ENCODE results near the gene AUTS2.
"Not testable (repeated sequence)": the region's sequence is repeated elsewhere in the genome, so short reads cannot be mapped to it uniquely, and the experiment has no call there.

AUTS2 gene

GRCh38 chr7:70728872-70729552 lies 1130.7 kb downstream of the AUTS2 start:
- no peak overlapping the region for H3K4me3 Mint-ChIP-seq
- H3K36me3 Mint-ChIP-seq (ENCODE audit: low read depth): no peaks in the 10 kb centered on the region
- H3K9me3 Mint-ChIP-seq: peaks cover 5% of the 10 kb centered on the region
- H3K27me3 Mint-ChIP-seq: no peaks in the 10 kb centered on the region
- H3K4me1 Mint-ChIP-seq (ENCODE audit: low read depth): peaks cover 10% of the 10 kb centered on the region
- H3K27ac Mint-ChIP-seq: no peak overlapping the region
- DNase-seq: no peak

GRCh38 chr7:70729553-70730157 lies 1131.4 kb downstream of the AUTS2 start:
- H3K27ac Mint-ChIP-seq: not testable (repeated sequence)

GRCh38 chr7:70730451-70731110 lies 1132.3 kb downstream of the AUTS2 start:
- H3K27me3 Mint-ChIP-seq: no peaks in the 10 kb centered on the region
- peaks cover 18% of the 10 kb centered on the region for H3K4me1 Mint-ChIP-seq (ENCODE audit: low read depth)
- no peaks in the 10 kb centered on the region for H3K36me3 Mint-ChIP-seq (ENCODE audit: low read depth)
- DNase-seq: no peak
- H3K9me3 Mint-ChIP-seq: peaks cover 5% of the 10 kb centered on the region
- H3K4me3 Mint-ChIP-seq: no peak overlapping the region
- no peak overlapping the region for H3K27ac Mint-ChIP-seq

More at GRCh38 chr7:70729553-70730157, 1131.4 kb downstream of the AUTS2 start:
- H3K4me3 Mint-ChIP-seq; DNase-seq; H3K36me3 Mint-ChIP-seq (ENCODE audit: low read depth); H3K9me3 Mint-ChIP-seq; H3K27me3 Mint-ChIP-seq: not testable (repeated sequence)
- peaks cover 14% of the 10 kb centered on the region for H3K4me1 Mint-ChIP-seq (ENCODE audit: low read depth)

GRCh38 chr7:70733090-70733489 lies 1134.8 kb downstream of the AUTS2 start:
- peaks cover 5% of the 10 kb centered on the region for H3K9me3 Mint-ChIP-seq
- H3K27me3 Mint-ChIP-seq: no peaks in the 10 kb centered on the region
- H3K4me3 Mint-ChIP-seq: no peak overlapping the region
- no peaks in the 10 kb centered on the region for H3K36me3 Mint-ChIP-seq (ENCODE audit: low read depth)
- no peak for DNase-seq
- H3K27ac Mint-ChIP-seq: no peak overlapping the region
- peaks cover 35% of the 10 kb centered on the region for H3K4me1 Mint-ChIP-seq (ENCODE audit: low read depth)

GRCh38 chr7:70734411-70734810 lies 1136.1 kb downstream of the AUTS2 start:
- no peak for DNase-seq
- H3K9me3 Mint-ChIP-seq: peaks cover 5% of the 10 kb centered on the region
- peaks cover 34% of the 10 kb centered on the region for H3K4me1 Mint-ChIP-seq (ENCODE audit: low read depth)
- no peaks in the 10 kb centered on the region for H3K36me3 Mint-ChIP-seq (ENCODE audit: low read depth)
- no peaks in the 10 kb centered on the region for H3K27me3 Mint-ChIP-seq
- H3K4me3 Mint-ChIP-seq: no peak overlapping the region
- no peak overlapping the region for H3K27ac Mint-ChIP-seq

GRCh38 chr7:70735313-70735712 lies 1137.0 kb downstream of the AUTS2 start:
- peaks cover 3% of the 10 kb centered on the region for H3K9me3 Mint-ChIP-seq
- no peak overlapping the region for H3K27ac Mint-ChIP-seq

GRCh38 chr7:70736715-70737460 lies 1138.6 kb downstream of the AUTS2 start:
- H3K36me3 Mint-ChIP-seq (ENCODE audit: low read depth): no peaks in the 10 kb centered on the region
- no peak for DNase-seq
- H3K27ac Mint-ChIP-seq: no peak overlapping the region
- peaks cover 36% of the 10 kb centered on the region for H3K4me1 Mint-ChIP-seq (ENCODE audit: low read depth)
- H3K9me3 Mint-ChIP-seq: no peaks in the 10 kb centered on the region
- H3K27me3 Mint-ChIP-seq: no peaks in the 10 kb centered on the region
- no peak overlapping the region for H3K4me3 Mint-ChIP-seq

More at GRCh38 chr7:70735313-70735712, 1137.0 kb downstream of the AUTS2 start:
- Mint-ChIP-seq H3K4me1 (ENCODE audit: low read depth) (peaks cover 36% of the 10 kb centered on the region), H3K4me3 (no peak overlapping the region), H3K36me3 (ENCODE audit: low read depth) (no peaks in the 10 kb centered on the region), H3K27me3 (no peaks in the 10 kb centered on the region)
- no peak for DNase-seq

- H3K36me3 Mint-ChIP-seq (ENCODE audit: low read depth): no peaks in the 10 kb centered on the region
- H3K4me3 Mint-ChIP-seq: no peak overlapping the region
- no peaks in the 10 kb centered on the region for H3K9me3 Mint-ChIP-seq
- peaks cover 36% of the 10 kb centered on the region for H3K4me1 Mint-ChIP-seq (ENCODE audit: low read depth)
- no peak for DNase-seq
- no peak overlapping the region for H3K27ac Mint-ChIP-seq
- H3K27me3 Mint-ChIP-seq: no peaks in the 10 kb centered on the region
These were observed 1140.0 kb downstream of the AUTS2 start for GRCh38 chr7:70738151-70738885.

- no peak overlapping the region for H3K4me3 Mint-ChIP-seq
- DNase-seq: no peak
- no peaks in the 10 kb centered on the region for H3K27me3 Mint-ChIP-seq
- H3K36me3 Mint-ChIP-seq (ENCODE audit: low read depth): no peaks in the 10 kb centered on the region
- no peaks in the 10 kb centered on the region for H3K9me3 Mint-ChIP-seq
- H3K27ac Mint-ChIP-seq: no peak overlapping the region
- peaks cover 37% of the 10 kb centered on the region for H3K4me1 Mint-ChIP-seq (ENCODE audit: low read depth)
These were observed 1141.5 kb downstream of the AUTS2 start for GRCh38 chr7:70739646-70740210.

- H3K9me3 Mint-ChIP-seq: no peaks in the 10 kb centered on the region
- H3K4me3 Mint-ChIP-seq: no peak overlapping the region
- H3K36me3 Mint-ChIP-seq (ENCODE audit: low read depth): no peaks in the 10 kb centered on the region
- DNase-seq: no peak
- peaks cover 24% of the 10 kb centered on the region for H3K4me1 Mint-ChIP-seq (ENCODE audit: low read depth)
- H3K27ac Mint-ChIP-seq: no peak overlapping the region
- H3K27me3 Mint-ChIP-seq: no peaks in the 10 kb centered on the region
These were observed 1143.4 kb downstream of the AUTS2 start for GRCh38 chr7:70741666-70742065.

GRCh38 chr7:70743531-70744325 lies 1145.5 kb downstream of the AUTS2 start:
- Mint-ChIP-seq H3K27ac (no peak overlapping the region), H3K4me1 (ENCODE audit: low read depth) (peaks cover 7% of the 10 kb centered on the region), H3K27me3 (no peaks in the 10 kb centered on the region), H3K9me3 (no peaks in the 10 kb centered on the region), H3K36me3 (ENCODE audit: low read depth) (no peaks in the 10 kb centered on the region), H3K4me3 (no peak overlapping the region)
- no peak for DNase-seq

- no peaks in the 10 kb centered on the region for H3K9me3 Mint-ChIP-seq
- H3K27ac Mint-ChIP-seq: no peak overlapping the region
These were observed 1146.2 kb downstream of the AUTS2 start for GRCh38 chr7:70744492-70744891.

GRCh38 chr7:70749831-70750230 lies 1151.6 kb downstream of the AUTS2 start:
- Mint-ChIP-seq H3K36me3 (ENCODE audit: low read depth) (no peaks in the 10 kb centered on the region), H3K4me3 (no peak overlapping the region), H3K9me3 (no peaks in the 10 kb centered on the region), H3K4me1 (ENCODE audit: low read depth) (peaks cover 4% of the 10 kb centered on the region), H3K27me3 (no peaks in the 10 kb centered on the region), H3K27ac (no peak overlapping the region)
- no peak for DNase-seq

More at GRCh38 chr7:70744492-70744891, 1146.2 kb downstream of the AUTS2 start:
- Mint-ChIP-seq H3K36me3 (ENCODE audit: low read depth) (no peaks in the 10 kb centered on the region), H3K4me3 (no peak overlapping the region), H3K4me1 (ENCODE audit: low read depth) (peaks cover 7% of the 10 kb centered on the region), H3K27me3 (no peaks in the 10 kb centered on the region)
- DNase-seq: no peak

All from activated T-cell treated with anti-CD3 and anti-CD28 coated beads, Interleukin-2, amount 50 U/mL, for 24 hours (primary cell).